ENCODE data around the gene FLNB. TPM values are rescaled to one million over a fixed set of nuclear protein-coding genes. Genes with fewer than 3 reads are reported as not detected.

Gene FLNB
- total and polyA plus RNA-seq, 9 of the 15 experiments (the other 6 are each of a cell fraction or from before 2014, with no cell fraction given) = 9.4 to 48.1 (median 25.6) TPM

DNA sequence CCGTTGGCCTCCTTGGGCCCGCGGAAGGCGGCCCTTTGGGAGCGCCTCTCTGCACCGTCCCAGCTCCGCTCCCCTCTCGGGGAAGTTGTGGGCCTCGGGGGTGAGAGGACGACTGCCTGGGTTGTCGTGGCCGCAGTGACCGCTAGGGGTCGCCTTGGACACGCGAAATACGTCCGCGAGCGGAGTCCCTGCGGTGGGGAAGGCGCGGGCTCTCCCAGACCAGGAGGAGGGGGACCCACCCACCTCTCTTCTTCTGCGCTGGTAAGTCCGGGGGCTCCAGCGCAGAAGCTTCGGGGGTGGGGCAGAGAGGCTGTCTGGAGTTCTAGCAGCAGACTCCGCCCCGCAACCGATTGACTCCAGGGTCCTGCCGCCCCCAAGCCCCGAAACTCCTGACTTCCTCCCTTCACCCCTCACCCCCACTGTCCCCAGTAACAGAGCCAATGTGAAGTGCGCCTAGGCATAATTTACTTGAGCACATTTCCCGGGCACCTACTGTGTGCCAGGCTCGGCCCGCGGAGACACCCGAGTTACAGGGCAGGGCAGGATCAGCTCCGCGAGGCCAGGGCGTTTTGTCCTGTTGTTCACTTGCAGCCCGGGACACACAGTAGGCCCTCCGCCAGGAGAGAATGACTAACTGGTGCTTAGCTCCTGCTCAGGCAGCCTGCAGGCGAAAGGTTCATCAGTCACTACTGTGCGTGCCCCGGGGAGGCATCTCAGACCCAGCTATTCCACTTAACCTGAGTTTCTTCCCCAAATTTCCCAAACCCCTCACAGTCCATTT lies 169.7 kb downstream of the FLNB start:
- WGBS (ENCODE audit: insufficient coverage, low coverage, missing lambda C conversion rate) = 23% methylated on average over 20 of the region's 46 CpGs
- H3K9me3 ChIP-seq (replicated peaks; ENCODE audit: control insufficient read depth, insufficient read depth, low read depth, low read length) = no peaks in the 10 kb centered on the region
- H3K9ac ChIP-seq (ENCODE audit: insufficient read depth in 1 of 2, low read depth in 2 of 2, low read length in 2 of 2) = peak overlapping the region; percentile 20 to 77; a peak in 3 of 4 replicates
- no TSS peak for BruUV-seq (replicated peaks)
- H3K79me2 ChIP-seq (ENCODE audit: control insufficient read depth, insufficient read depth, low read length) = no peaks in the 10 kb centered on the region
- no peaks in the 10 kb centered on the region for H3K27me3 ChIP-seq (ENCODE audit: control insufficient read depth in 2 of 2, insufficient read depth in 2 of 2, low read length in 2 of 2)
- no peaks in the 10 kb centered on the region for H3K36me3 ChIP-seq (ENCODE audit: control insufficient read depth, insufficient read depth, low read length)
- H3K9me1 ChIP-seq (ENCODE audit: control insufficient read depth, insufficient read depth, low read length) = peaks cover 2% of the 10 kb centered on the region
- in situ Hi-C loops (cut with MboI) = no loop called here
- ATAC-seq (peak; percentile 88), FAIRE-seq (no peak), DNase-seq (ENCODE audit: extremely low read depth in 1 of 4, low spot score in 3 of 4) (peak; percentile 76 to 88 (median 78))
- CTCF ChIA-PET (ENCODE audit: low intra/inter-chr PET ratio) = interaction anchor here (0.6 to 0.9 kb wide), 2 partner anchors 122 to 235 kb away, joined by 3 to 6 read pairs; no protein-coding TSS in a partner anchor
- peak overlapping the region; percentile 85 for H2AFZ ChIP-seq (ENCODE audit: low read depth, low read length)
- peak overlapping the region; percentile 21; the same call in 1 of the 2 replicates for H3K4me3 ChIP-seq
- POLR2A ChIA-PET = interaction anchor here (0.6 to 0.7 kb wide), 4 partner anchors 9 to 50 kb away, joined by 3 to 6 read pairs (median 3); no protein-coding TSS in a partner anchor
- intact Hi-C loops (cut with micrococcal nuclease) = loop anchor here (1.0 to 10.0 kb wide), 2 partner anchors 118 to 313 kb away; no protein-coding TSS in a partner anchor
- peaks cover 34 to 35% of the 10 kb centered on the region in 2 experiments for H3K4me1 ChIP-seq (replicated peaks in 1 of 2; ENCODE audit: control insufficient read depth in 2 of 2, insufficient read depth in 2 of 2, low read length in 2 of 2)
- H4K20me1 ChIP-seq (replicated peaks; ENCODE audit: control insufficient read depth, insufficient read depth, low read length) = no peaks in the 10 kb centered on the region
- H3K27ac ChIP-seq (ENCODE audit: extremely low read depth, low read depth, low read length) = no peak overlapping the region
- peak overlapping the region; percentile 55 for H3K4me2 ChIP-seq (ENCODE audit: insufficient read depth, low read length)
- TF ChIP-seq RAD21 (CRISPR knock-in tag; conservative IDR thresholded peaks at IDR 0.05 in 1 of 2, IDR thresholded peaks at IDR 0.05 in 1 of 2) = peak; percentile 44 to 71
- TF ChIP-seq SMC3 (conservative IDR thresholded peaks at IDR 0.05; ENCODE audit: insufficient read depth, low read depth, low read length) = peak; percentile 63
- 0 out of 2 replicates have a peak, but pooled peaks have one; percentile 18 for TF ChIP-seq RNF2 (IDR thresholded peaks at IDR 0.05)
- TF ChIP-seq ASH1L (IDR thresholded peaks at IDR 0.05; ENCODE audit: borderline replicate concordance, low read depth, partially characterized antibody) = no peak
- TF ChIP-seq, protein P1, sequence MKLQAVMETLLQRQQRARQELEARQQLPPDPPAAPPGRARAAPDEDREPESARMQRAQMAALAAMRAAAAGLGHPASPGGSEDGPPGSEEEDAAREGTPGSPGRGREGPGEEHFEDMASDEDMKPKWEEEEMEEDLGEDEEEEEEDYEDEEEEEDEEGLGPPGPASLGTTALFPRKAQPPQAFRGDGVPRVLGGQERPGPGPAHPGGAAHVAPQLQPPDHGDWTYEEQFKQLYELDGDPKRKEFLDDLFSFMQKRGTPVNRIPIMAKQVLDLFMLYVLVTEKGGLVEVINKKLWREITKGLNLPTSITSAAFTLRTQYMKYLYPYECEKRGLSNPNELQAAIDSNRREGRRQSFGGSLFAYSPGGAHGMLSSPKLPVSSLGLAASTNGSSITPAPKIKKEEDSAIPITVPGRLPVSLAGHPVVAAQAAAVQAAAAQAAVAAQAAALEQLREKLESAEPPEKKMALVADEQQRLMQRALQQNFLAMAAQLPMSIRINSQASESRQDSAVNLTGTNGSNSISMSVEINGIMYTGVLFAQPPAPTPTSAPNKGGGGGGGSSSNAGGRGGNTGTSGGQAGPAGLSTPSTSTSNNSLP (IDR thresholded peaks at IDR 0.05; ENCODE audit: borderline replicate concordance, low read depth, low read length) = no peak
- peak in 1 of 2 experiments; percentile 53; a peak in 1 of 4 replicates for TF ChIP-seq RCOR1 (IDR thresholded peaks at IDR 0.05; ENCODE audit: borderline replicate concordance in 1 of 2, low read depth in 2 of 2, low read length in 2 of 2)
- peak; percentile 78 for TF ChIP-seq CTCF (IDR thresholded peaks at IDR 0.05 in 2 of 3, conservative IDR thresholded peaks at IDR 0.05 in 1 of 3; ENCODE audit: insufficient read depth in 2 of 3, low read depth in 1 of 3, low read length in 3 of 3)
- TF ChIP-seq ZNF79 (CRISPR knock-in tag; IDR thresholded peaks at IDR 0.05; ENCODE audit: low read depth) = no peak
- TF ChIP-seq, protein P2, sequence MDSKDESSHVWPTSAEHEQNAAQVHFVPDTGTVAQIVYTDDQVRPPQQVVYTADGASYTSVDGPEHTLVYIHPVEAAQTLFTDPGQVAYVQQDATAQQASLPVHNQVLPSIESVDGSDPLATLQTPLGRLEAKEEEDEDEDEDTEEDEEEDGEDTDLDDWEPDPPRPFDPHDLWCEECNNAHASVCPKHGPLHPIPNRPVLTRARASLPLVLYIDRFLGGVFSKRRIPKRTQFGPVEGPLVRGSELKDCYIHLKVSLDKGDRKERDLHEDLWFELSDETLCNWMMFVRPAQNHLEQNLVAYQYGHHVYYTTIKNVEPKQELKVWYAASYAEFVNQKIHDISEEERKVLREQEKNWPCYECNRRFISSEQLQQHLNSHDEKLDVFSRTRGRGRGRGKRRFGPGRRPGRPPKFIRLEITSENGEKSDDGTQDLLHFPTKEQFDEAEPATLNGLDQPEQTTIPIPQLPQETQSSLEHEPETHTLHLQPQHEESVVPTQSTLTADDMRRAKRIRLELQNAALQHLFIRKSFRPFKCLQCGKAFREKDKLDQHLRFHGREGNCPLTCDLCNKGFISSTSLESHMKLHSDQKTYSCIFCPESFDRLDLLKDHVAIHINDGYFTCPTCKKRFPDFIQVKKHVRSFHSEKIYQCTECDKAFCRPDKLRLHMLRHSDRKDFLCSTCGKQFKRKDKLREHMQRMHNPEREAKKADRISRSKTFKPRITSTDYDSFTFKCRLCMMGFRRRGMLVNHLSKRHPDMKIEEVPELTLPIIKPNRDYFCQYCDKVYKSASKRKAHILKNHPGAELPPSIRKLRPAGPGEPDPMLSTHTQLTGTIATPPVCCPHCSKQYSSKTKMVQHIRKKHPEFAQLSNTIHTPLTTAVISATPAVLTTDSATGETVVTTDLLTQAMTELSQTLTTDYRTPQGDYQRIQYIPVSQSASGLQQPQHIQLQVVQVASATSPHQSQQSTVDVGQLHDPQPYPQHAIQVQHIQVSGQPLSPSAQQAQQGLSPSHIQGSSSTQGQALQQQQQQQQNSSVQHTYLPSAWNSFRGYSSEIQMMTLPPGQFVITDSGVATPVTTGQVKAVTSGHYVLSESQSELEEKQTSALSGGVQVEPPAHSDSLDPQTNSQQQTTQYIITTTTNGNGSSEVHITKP (IDR thresholded peaks at IDR 0.05; ENCODE audit: partially characterized antibody) = peak; percentile 21
- TF ChIP-seq RB1 (IDR thresholded peaks at IDR 0.05; ENCODE audit: low read depth) = peak; percentile 63; the same call in 1 of the 2 replicates
- TF ChIP-seq ZBTB7A (IDR thresholded peaks at IDR 0.05; ENCODE audit: borderline replicate concordance, control insufficient read depth, low read depth, low read length) = peak; percentile 54; the same call in 1 of the 2 replicates
- TF ChIP-seq CREM (IDR thresholded peaks at IDR 0.05; ENCODE audit: low read depth) = peak; percentile 49

Data from K562 (cell line).